ENCODE data around the gene TRIM8. TPM values are rescaled to one million over a fixed set of nuclear protein-coding genes. Genes with fewer than 3 reads are reported as not detected.

TRIM8 gene
- total and polyA plus RNA-seq, 2 of the 8 experiments (the other 6 are each of a cell fraction or from before 2014, with no cell fraction given) = 24.9 to 38.8 TPM

DNA sequence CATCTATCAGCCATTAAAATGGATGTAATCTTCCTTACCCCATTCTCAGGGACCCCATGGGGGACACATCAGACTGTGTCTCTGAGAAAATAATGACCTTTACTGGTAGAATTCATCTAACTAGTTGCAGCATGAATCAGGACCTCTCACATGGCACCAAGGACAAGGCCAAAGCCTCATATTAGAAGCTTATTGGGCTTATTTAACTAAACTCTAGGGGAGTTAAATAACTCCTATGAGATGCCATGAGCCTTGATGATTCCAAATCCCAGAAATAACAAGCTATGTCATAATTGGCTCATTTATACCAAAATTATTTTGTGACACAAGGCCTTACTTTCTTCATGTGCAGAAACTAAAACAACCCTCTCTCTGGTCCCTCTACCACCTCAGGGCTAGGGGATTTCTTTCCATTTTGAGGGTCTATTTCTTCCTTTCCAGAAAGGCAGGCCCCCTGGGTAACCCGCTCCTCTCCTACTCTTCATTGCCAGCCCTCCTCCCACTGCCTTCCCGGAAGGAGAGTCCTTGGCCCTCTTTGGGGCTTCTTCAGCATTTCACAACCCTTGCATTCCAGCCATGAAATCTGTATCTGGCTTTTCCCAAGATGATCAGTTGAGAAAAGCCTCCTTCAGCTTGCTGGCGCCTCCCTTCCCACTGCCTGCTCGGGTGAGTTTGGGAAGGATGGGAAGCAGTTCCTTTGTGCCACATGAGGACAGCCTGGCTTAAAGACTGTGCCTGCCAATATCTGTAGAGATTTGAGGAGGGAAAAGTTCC, 41.8 kb upstream of the TRIM8 start:
- no peaks in the 10 kb centered on the region for H3K27me3 ChIP-seq (replicated peaks in 1 of 4; ENCODE audit: control insufficient read depth in 3 of 4, extremely low read depth in 1 of 4, insufficient read depth in 3 of 4, low read length in 3 of 4)
- TF ChIP-seq MAFK (IDR thresholded peaks at IDR 0.05; ENCODE audit: low read depth, low read length) (no peak), SUZ12 (IDR thresholded peaks at IDR 0.05; ENCODE audit: low read length) (no peak), CEBPB (IDR thresholded peaks at IDR 0.05; ENCODE audit: low read depth, low read length) (no peak), RAD21 (IDR thresholded peaks at IDR 0.05 in 1 of 2, conservative IDR thresholded peaks at IDR 0.05 in 1 of 2; ENCODE audit: low read depth in 2 of 2, low read length in 2 of 2) (no peak), TCF12 (IDR thresholded peaks at IDR 0.05; ENCODE audit: low read depth, low read length) (no peak), HDAC6 (IDR thresholded peaks at IDR 0.05; ENCODE audit: low read depth, low read length) (no peak), SIN3A (conservative IDR thresholded peaks at IDR 0.05 in 1 of 2, IDR thresholded peaks at IDR 0.05 in 1 of 2; ENCODE audit: low read depth in 1 of 2, low read length in 2 of 2) (no peak)
- H4K20me1 ChIP-seq (replicated peaks in 1 of 2; ENCODE audit: control insufficient read depth in 1 of 2, insufficient read depth in 2 of 2, low read length in 2 of 2) = peaks cover 0 to 1% of the 10 kb centered on the region in 2 experiments
- no peak overlapping the region for H4K8ac ChIP-seq (ENCODE audit: extremely low read depth, insufficient read depth, low read length)
- H3K4me3 ChIP-seq (ENCODE audit: extremely low read depth in 1 of 4, insufficient read depth in 2 of 4, low read depth in 3 of 4, low read length in 4 of 4) = no peak overlapping the region
- no peaks in the 10 kb centered on the region for H3K79me1 ChIP-seq (ENCODE audit: low read depth, low read length)
- H4K5ac ChIP-seq (ENCODE audit: insufficient read length, low read depth, low read length) = no peak overlapping the region
- H2BK120ac ChIP-seq (replicated peaks; ENCODE audit: low read depth, low read length) = no peak overlapping the region
- H3K23ac ChIP-seq (ENCODE audit: insufficient read length) = no peak overlapping the region
- H4K91ac ChIP-seq (replicated peaks; ENCODE audit: insufficient read length, low read length) = no peak overlapping the region
- H3K79me2 ChIP-seq (ENCODE audit: control insufficient read depth in 1 of 2, insufficient read depth in 2 of 2, low read length in 2 of 2) = no peaks in the 10 kb centered on the region
- FAIRE-seq = no peak
- H3K9me3 ChIP-seq (ENCODE audit: insufficient read depth in 2 of 2, low read depth in 1 of 2, low read length in 1 of 2) = no peaks in the 10 kb centered on the region
- ChIA-PET POLR2A (ENCODE audit: partially characterized antibody) (interaction anchor here (0.6 to 0.8 kb wide), 3 partner anchors 51 to 447 kb away, joined by 3 to 4 read pairs (median 3); no protein-coding TSS in a partner anchor), CTCF (ENCODE audit: partially characterized antibody) (interaction anchor here (0.7 to 2.3 kb wide), 12 partner anchors 9 to 189 kb away, joined by 3 to 10 read pairs (median 4); no protein-coding TSS in a partner anchor)
- H3K4me2 ChIP-seq (ENCODE audit: insufficient read depth in 1 of 2, low read depth in 2 of 2, low read length in 2 of 2) = no peak overlapping the region
- no peaks in the 10 kb centered on the region for H3K4me1 ChIP-seq (replicated peaks in 1 of 4; ENCODE audit: control insufficient read depth in 3 of 4, insufficient read depth in 4 of 4, low read length in 3 of 4)
- H2AFZ ChIP-seq (ENCODE audit: low read length) = no peak overlapping the region
- H3K9ac ChIP-seq (replicated peaks in 1 of 4; ENCODE audit: extremely low read depth in 1 of 4, low read depth in 3 of 4, low read length in 3 of 4) = no peak overlapping the region
- DNase-seq (ENCODE audit: low read depth in 1 of 2, low spot score in 2 of 2) = no peak
- H2BK5ac ChIP-seq (ENCODE audit: low read depth, low read length) = no peak overlapping the region
- H3K56ac ChIP-seq (replicated peaks; ENCODE audit: insufficient read length, low read depth, low read length) = no peak overlapping the region
- no peak overlapping the region for H2BK15ac ChIP-seq (ENCODE audit: low read length)
- H3K27ac ChIP-seq (ENCODE audit: low read depth, low read length) = no peak overlapping the region
- no peak overlapping the region for H2BK12ac ChIP-seq (ENCODE audit: low read depth, low read length)
- no peak overlapping the region for H3K14ac ChIP-seq (ENCODE audit: insufficient read length)
- no peak overlapping the region for H3K4ac ChIP-seq (replicated peaks; ENCODE audit: insufficient read length, low read depth, low read length)
- 87% methylated on average over 4 of the region's 4 CpGs; no CpG with 5 or more reads in 1 of the 2 experiments for WGBS, 2 experiments (ENCODE audit: extremely low coverage in 1 of 2, insufficient coverage in 1 of 2, insufficient read length in 1 of 2, insufficient replicate concordance in 2 of 2, low coverage in 1 of 2, low lambda C conversion rate in 2 of 2, missing lambda C conversion rate in 1 of 2)
- H3K18ac ChIP-seq (ENCODE audit: extremely low read depth, low read length) = no peak overlapping the region
- H3K36me3 ChIP-seq (ENCODE audit: control insufficient read depth in 2 of 4, insufficient read depth in 4 of 4, low read length in 3 of 4) = no peaks in the 10 kb centered on the region
- no peak overlapping the region for H2BK20ac ChIP-seq (ENCODE audit: low read length)
- H3K23me2 ChIP-seq (ENCODE audit: low read depth, low read length) = no peaks in the 10 kb centered on the region
- no peak overlapping the region for H2AK5ac ChIP-seq (ENCODE audit: low read depth, low read length)
